CD14-positive monocyte (primary cell): ENCODE data around the gene CTNNB1. TPM values are rescaled to one million over a fixed set of nuclear protein-coding genes. Genes with fewer than 3 reads are reported as not detected.

ENCODE experiments used
- DNase-seq, 3 donors: peaks; one replicate each; pipeline ENCODE4 v3.0.0-alpha.2; 2011 to 2022
- H2AFZ ChIP-seq: 2 replicates; pipeline ENCODE4 v1.6.0; 2012; ENCODE audit warnings: mild to moderate bottlenecking, low read depth, low read length, inconsistent platforms; ENCODE audit not compliant: insufficient read depth, poor library complexity, severe bottlenecking
- H3K27ac ChIP-seq, 2 donors: 1 replicate in 1 of 2; 2 replicates in 1 of 2; pipeline ENCODE4 v1.5.1; 2012 to 2013; ENCODE audit warnings: low read length in 2 of 2, control low read depth in 1 of 2, inconsistent platforms in 1 of 2, low read depth in 1 of 2, mild to moderate bottlenecking in 1 of 2
- H3K27me3 ChIP-seq, 2 donors: one replicate each; pipeline versions ENCODE4 v1.6.0 to v1.6.1; 2011 to 2013; ENCODE audit warnings: low read length in 2 of 2; ENCODE audit not compliant: control insufficient read depth in 2 of 2, insufficient read depth in 2 of 2
- H3K36me3 ChIP-seq, 2 donors: replicated peaks in 1 of 2; 1 replicate in 1 of 2; 2 replicates in 1 of 2; pipeline versions ENCODE4 v1.5.1 to v1.6.1; 2012 to 2013; ENCODE audit warnings: low read length in 2 of 2, control low read depth in 1 of 2, inconsistent platforms in 1 of 2, mild to moderate bottlenecking in 1 of 2; ENCODE audit not compliant: insufficient read depth in 2 of 2, control insufficient read depth in 1 of 2
- H3K4me1 ChIP-seq, 2 donors: 1 replicate in 1 of 2; 2 replicates in 1 of 2; pipeline versions ENCODE4 v1.5.1 to v1.6.1; 2012 to 2013; ENCODE audit warnings: low read length in 2 of 2, control low read depth in 1 of 2, inconsistent platforms in 1 of 2, mild to moderate bottlenecking in 1 of 2, moderate library complexity in 1 of 2; ENCODE audit not compliant: insufficient read depth in 2 of 2, control insufficient read depth in 1 of 2
- H3K4me2 ChIP-seq: replicated peaks from 2 replicates; pipeline ENCODE3; 2012; ENCODE audit warnings: low read length, moderate library complexity, mild to moderate bottlenecking; ENCODE audit not compliant: poor library complexity, severe bottlenecking; ENCODE audit errors: extremely low read depth
- H3K4me3 ChIP-seq, 3 experiments: fragments of 200-600 bp in 1 of 3; sonication (generic) in 1 of 3; replicated peaks in 1 of 3; 1 replicate in 2 of 3; 2 replicates in 1 of 3; pipeline ENCODE4 v1.5.1; 2011 to 2013; ENCODE audit warnings: low read length in 3 of 3, mild to moderate bottlenecking in 3 of 3, control low read depth in 2 of 3, low read depth in 2 of 3, inconsistent platforms in 1 of 3, moderate library complexity in 1 of 3
- H3K79me2 ChIP-seq: 2 replicates; pipeline ENCODE4 v1.6.0; 2012; ENCODE audit warnings: mild to moderate bottlenecking, control low read depth, inconsistent platforms, low read length, moderate library complexity; ENCODE audit not compliant: insufficient read depth
- H3K9ac ChIP-seq: 2 replicates; pipeline ENCODE4 v1.6.0; 2017; ENCODE audit warnings: low read length, mild to moderate bottlenecking; ENCODE audit not compliant: insufficient read depth, poor library complexity, severe bottlenecking
- H3K9me3 ChIP-seq, 2 donors: replicated peaks in 1 of 2; 1 replicate in 1 of 2; 2 replicates in 1 of 2; pipeline versions ENCODE4 v1.5.1 to v1.6.1; 2012 to 2013; ENCODE audit warnings: low read length in 2 of 2, control low read depth in 1 of 2; ENCODE audit not compliant: control insufficient read depth in 1 of 2, insufficient read depth in 1 of 2
- H4K20me1 ChIP-seq: 2 replicates; pipeline ENCODE4 v1.6.0; 2012; ENCODE audit warnings: mild to moderate bottlenecking, low read length, control low read depth, moderate library complexity; ENCODE audit not compliant: insufficient read depth
- H3K27ac Mint-ChIP-seq, 7 donors: one replicate each; pipeline ENCODE4 v1.8.0; 2020; ENCODE audit warnings: mild to moderate bottlenecking in 7 of 7, mixed read lengths in 7 of 7, moderate library complexity in 6 of 7, inconsistent platforms in 2 of 7
- H3K27me3 Mint-ChIP-seq, 3 donors: one replicate each; pipeline ENCODE4 v1.8.0; 2021 to 2022; ENCODE audit warnings: low read depth in 3 of 3, mild to moderate bottlenecking in 3 of 3, mixed read lengths in 3 of 3, moderate library complexity in 3 of 3, inconsistent platforms in 1 of 3
- H3K36me3 Mint-ChIP-seq, 2 donors: one replicate each; pipeline ENCODE4 v1.8.0; 2020; ENCODE audit warnings: mixed read lengths in 2 of 2, inconsistent platforms in 1 of 2, mild to moderate bottlenecking in 1 of 2
- H3K4me1 Mint-ChIP-seq: one replicate; pipeline ENCODE4 v1.8.0; 2020; ENCODE audit warnings: mild to moderate bottlenecking, mixed read lengths
- H3K4me3 Mint-ChIP-seq, 2 donors: one replicate each; pipeline ENCODE4 v1.8.0; 2020; ENCODE audit warnings: mild to moderate bottlenecking in 2 of 2, mixed read lengths in 2 of 2, moderate library complexity in 1 of 2
- H3K9me3 Mint-ChIP-seq, 7 donors: one replicate each; pipeline ENCODE4 v1.8.0; 2020 to 2022; ENCODE audit warnings: mixed read lengths in 7 of 7, mild to moderate bottlenecking in 6 of 7, moderate library complexity in 6 of 7, inconsistent platforms in 2 of 7
- WGBS: methylation state at CpG from one replicate; pipeline ENCODE4 v1.1.5; 2013; ENCODE audit warnings: missing lambda C conversion rate; ENCODE audit not compliant: insufficient coverage; 5-methylcytosine and 5-hydroxymethylcytosine counted together
- intact Hi-C, 2 donors: fragments of 100-400 bp; cut with micrococcal nuclease; formaldehyde crosslinking; loops; one replicate each; pipeline versions ENCODE4 v1.15.0 to v1.15.1; 2023
- polyA plus RNA-seq, 3 donors: library from polyadenylated mRNA; depleted of rRNA in 1 of 3; unstranded in 2 of 3; stranded (reverse) in 1 of 3; fragments of 300-500 nt in 2 of 3; fragments of >200 nt in 1 of 3; fragmentation: Illumina TruSeq in 2 of 3; gene quantifications; 1 replicate in 2 of 3; 2 replicates in 1 of 3; pipeline ENCODE4 v1.2.3, GENCODE V29; 2012 to 2021
- TF ChIP-seq, protein P1 (sequence below): fragments of 200-600 bp; IDR thresholded peaks from one replicate; pipeline ENCODE4 v1.8.0; 2022; ENCODE audit warnings: antibody characterized with exemption, mild to moderate bottlenecking

Gene CTNNB1
- polyA plus RNA-seq, 3 donors: 51.2 to 240 (median 54.3) TPM

- H4K20me1 ChIP-seq: no peaks in the 10 kb centered on the region
- Mint-ChIP-seq H3K27me3 (peaks cover 0 to 2% (median 1%) of the 10 kb centered on the region in 3 donors), H3K4me1 (no peaks in the 10 kb centered on the region), H3K4me3 (no peak overlapping the region), H3K36me3 (no peaks in the 10 kb centered on the region), H3K27ac (no peak overlapping the region), H3K9me3 (peaks cover 0 to 3% (median 2%) of the 10 kb centered on the region in 7 donors)
- no peak overlapping the region for H3K9ac ChIP-seq
- no peaks in the 10 kb centered on the region for H3K27me3 ChIP-seq
- H3K27ac ChIP-seq: no peak overlapping the region
- no peak for DNase-seq
- TF ChIP-seq, protein P1, sequence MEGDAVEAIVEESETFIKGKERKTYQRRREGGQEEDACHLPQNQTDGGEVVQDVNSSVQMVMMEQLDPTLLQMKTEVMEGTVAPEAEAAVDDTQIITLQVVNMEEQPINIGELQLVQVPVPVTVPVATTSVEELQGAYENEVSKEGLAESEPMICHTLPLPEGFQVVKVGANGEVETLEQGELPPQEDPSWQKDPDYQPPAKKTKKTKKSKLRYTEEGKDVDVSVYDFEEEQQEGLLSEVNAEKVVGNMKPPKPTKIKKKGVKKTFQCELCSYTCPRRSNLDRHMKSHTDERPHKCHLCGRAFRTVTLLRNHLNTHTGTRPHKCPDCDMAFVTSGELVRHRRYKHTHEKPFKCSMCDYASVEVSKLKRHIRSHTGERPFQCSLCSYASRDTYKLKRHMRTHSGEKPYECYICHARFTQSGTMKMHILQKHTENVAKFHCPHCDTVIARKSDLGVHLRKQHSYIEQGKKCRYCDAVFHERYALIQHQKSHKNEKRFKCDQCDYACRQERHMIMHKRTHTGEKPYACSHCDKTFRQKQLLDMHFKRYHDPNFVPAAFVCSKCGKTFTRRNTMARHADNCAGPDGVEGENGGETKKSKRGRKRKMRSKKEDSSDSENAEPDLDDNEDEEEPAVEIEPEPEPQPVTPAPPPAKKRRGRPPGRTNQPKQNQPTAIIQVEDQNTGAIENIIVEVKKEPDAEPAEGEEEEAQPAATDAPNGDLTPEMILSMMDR: no peak
- no peak overlapping the region for H3K4me2 ChIP-seq
- H3K4me3 ChIP-seq: no peak overlapping the region
- H3K4me1 ChIP-seq: no peaks in the 10 kb centered on the region
- intact Hi-C loops: no loop called here
- no peak overlapping the region for H2AFZ ChIP-seq
- WGBS: no CpG with 5 or more reads among the region's 2 CpGs
- H3K36me3 ChIP-seq: no peaks in the 10 kb centered on the region
- no peaks in the 10 kb centered on the region for H3K9me3 ChIP-seq
- no peaks in the 10 kb centered on the region for H3K79me2 ChIP-seq
These were observed 51.5 kb downstream of the CTNNB1 start for GRCh38 chr3:41250825-41251224.

DNA sequence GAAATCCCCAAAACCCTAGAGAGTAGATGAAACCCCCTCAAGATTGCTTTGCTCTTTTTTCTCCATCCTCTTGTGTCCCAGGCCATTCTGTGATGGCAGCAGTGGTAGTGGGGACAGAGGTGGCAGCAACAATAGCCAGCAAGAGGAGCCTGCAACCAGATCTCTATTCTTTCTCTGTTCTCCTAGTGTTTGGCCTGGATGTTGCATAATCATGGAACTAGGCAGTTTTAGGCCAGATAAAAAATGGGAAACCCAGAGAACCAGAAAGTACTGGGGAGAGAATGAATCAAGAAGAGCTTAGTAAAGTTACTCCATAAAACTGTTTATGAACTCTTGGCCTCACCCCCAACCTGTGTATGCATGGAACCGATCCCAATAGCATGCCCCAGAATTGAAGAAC, 52.3 kb downstream of the CTNNB1 start:
- 100% methylated on average over 1 of the region's 1 CpG for WGBS
- no peaks in the 10 kb centered on the region for H3K9me3 ChIP-seq
- H3K4me1 ChIP-seq: no peaks in the 10 kb centered on the region
- H3K27ac Mint-ChIP-seq: no peak overlapping the region
- no peak overlapping the region for H3K4me3 ChIP-seq
- TF ChIP-seq, protein P1: no peak
- intact Hi-C loops: no loop called here
- H3K27me3 ChIP-seq: no peaks in the 10 kb centered on the region
- no peaks in the 10 kb centered on the region for H3K36me3 ChIP-seq
- no peak overlapping the region for H3K9ac ChIP-seq
- H3K9me3 Mint-ChIP-seq: peaks cover 0 to 3% (median 2%) of the 10 kb centered on the region in 7 donors
- H3K27me3 Mint-ChIP-seq: peaks cover 0 to 2% (median 1%) of the 10 kb centered on the region in 3 donors
- no peak overlapping the region for H3K27ac ChIP-seq
- no peak overlapping the region for H3K4me2 ChIP-seq
- H4K20me1 ChIP-seq: no peaks in the 10 kb centered on the region
- no peak overlapping the region for H2AFZ ChIP-seq
- no peaks in the 10 kb centered on the region for H3K79me2 ChIP-seq
- no peaks in the 10 kb centered on the region for H3K4me1 Mint-ChIP-seq
- H3K4me3 Mint-ChIP-seq: no peak overlapping the region
- no peak for DNase-seq
- H3K36me3 Mint-ChIP-seq: no peaks in the 10 kb centered on the region
